GM12864 (cell line): ENCODE data around the gene LRIG1.

ENCODE experiments used
- DNase-seq: peaks from one replicate; pipeline ENCODE4 v3.0.0-alpha.2; 2011; ENCODE audit warnings: low read depth
- H3K4me3 ChIP-seq: 2 replicates; pipeline ENCODE4 v1.5.1; 2011; ENCODE audit warnings: mild to moderate bottlenecking, low read depth, low read length, control low read depth
- CTCF ChIP-seq: IDR thresholded peaks from 2 replicates; pipeline ENCODE4 v1.5.1; 2011; ENCODE audit warnings: low read depth, mild to moderate bottlenecking, moderate library complexity, low read length, control low read depth, inconsistent platforms; ENCODE audit errors: missing control alignments

Gene LRIG1

GRCh38 chr3:66465587-66465986 lies 35.2 kb downstream of the LRIG1 start:
- no peak for DNase-seq
- TF ChIP-seq CTCF, result no peak
- no peak overlapping the region for H3K4me3 ChIP-seq

GRCh38 chr3:66465034-66465433 lies 35.8 kb downstream of the LRIG1 start:
- no peak for TF ChIP-seq CTCF
- H3K4me3 ChIP-seq, result no peak overlapping the region
- no peak for DNase-seq

GRCh38 chr3:66464512-66464894 lies 36.3 kb downstream of the LRIG1 start:
- no peak for DNase-seq
- H3K4me3 ChIP-seq, result no peak overlapping the region
- TF ChIP-seq CTCF, result no peak

GRCh38 chr3:66463730-66464511 lies 36.9 kb downstream of the LRIG1 start:
- DNase-seq, result no peak
- TF ChIP-seq CTCF, result no peak

GRCh38 chr3:66463054-66463631 lies 37.7 kb downstream of the LRIG1 start:
- no peak for DNase-seq
- no peak for TF ChIP-seq CTCF
- no peak overlapping the region for H3K4me3 ChIP-seq

More at GRCh38 chr3:66463730-66464511, 36.9 kb downstream of the LRIG1 start:
- H3K4me3 ChIP-seq, result no peak overlapping the region

GRCh38 chr3:66457252-66457651 lies 43.6 kb downstream of the LRIG1 start:
- DNase-seq, result no peak
- no peak for TF ChIP-seq CTCF
- no peak overlapping the region for H3K4me3 ChIP-seq
